HG02981 (cell line): Measurements from ENCODE around the gene ADAP1.
"Not testable (repeated sequence)": the region's sequence is repeated elsewhere in the genome, so short reads cannot be mapped to it uniquely, and the experiment has no call there.

ENCODE experiments used
- ATAC-seq: cut with Tn5 transposase; IDR thresholded peaks from one replicate; pipeline ENCODE4 v1.9.1; 2021; ENCODE audit warnings: mild to moderate bottlenecking, moderate library complexity; ENCODE audit not compliant: unreplicated experiment

Gene ADAP1

DNA sequence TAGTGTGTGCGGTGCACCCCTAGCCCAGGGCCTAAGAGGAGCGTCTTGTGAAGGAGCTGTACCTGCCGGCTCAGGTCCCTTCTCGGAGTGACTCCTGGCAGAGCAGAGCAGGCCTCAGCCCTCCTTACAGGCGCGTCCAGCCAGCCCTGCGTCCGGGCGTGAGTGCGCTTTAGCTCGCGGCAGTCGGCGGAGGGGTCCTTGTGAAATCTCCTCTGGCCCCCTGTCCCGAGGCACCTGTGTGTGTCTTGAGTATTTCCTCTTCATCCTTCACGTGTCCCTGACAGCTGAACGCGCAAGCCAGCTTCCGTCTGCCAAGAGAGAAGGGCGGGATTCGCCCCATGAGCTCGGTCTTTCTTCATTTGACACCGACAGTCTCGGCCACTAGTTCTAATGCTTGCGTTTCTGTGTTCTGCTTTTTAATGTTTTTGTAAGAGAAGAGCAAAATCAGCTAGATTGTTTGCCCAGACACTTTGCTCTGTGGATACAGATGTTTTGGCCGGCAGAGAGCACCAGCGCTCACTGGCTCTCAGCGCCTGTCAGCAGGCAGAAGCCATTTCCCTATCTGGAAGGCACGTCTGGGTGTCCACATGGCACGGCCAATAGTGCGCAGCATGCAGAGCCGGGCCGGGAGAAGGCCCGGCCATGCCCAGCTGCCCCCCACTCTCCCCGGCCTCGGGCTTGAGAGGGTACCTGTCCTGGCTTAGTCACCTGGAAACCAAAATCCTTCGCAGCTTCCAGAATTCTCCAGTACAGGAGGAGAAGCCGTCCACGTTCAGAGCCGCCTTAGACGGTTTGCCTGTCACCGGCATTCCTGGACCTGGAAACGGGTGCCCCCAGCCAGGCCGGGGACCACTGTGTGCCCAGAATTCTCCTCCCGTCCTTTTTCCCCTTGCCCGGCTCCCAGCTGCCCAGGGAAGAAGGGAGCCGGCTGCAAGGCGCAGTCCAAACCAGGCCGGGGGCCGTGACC is 71.1 kb downstream of the ADAP1 start:
- ATAC-seq, result no peak

DNA sequence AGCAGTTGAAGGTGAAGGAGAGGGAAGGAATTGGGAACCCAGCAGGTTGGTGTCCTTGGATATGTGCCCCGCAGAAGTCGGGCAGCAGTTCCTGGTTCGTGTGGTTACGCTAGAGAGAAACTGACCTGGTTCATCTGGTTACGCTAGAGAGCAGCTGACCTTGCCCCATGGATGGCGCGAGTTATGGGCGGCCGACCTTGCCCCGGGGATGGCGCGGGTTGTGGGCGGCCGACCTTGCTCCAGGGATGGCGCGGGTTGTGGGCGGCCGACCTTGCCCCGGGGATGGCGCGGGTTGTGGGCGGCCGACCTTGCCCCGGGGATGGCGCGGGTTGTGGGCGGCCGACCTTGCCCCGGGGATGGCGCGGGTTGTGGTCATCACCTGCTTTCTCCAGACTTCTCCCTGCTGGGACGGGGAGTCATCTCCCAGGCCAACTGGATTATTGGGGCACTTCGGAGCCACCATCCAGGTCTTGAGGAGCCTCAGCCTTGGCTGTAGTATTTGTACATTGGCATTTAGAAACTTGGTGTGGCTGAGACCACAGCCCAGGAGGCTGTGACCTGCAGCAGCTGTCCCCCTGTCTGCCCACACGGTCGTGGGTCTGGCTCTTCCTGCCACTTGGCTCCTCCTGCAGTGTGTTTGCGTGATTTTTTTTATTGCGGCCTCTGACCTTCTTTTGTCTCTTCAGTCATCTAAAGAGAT is 72.0 kb downstream of the ADAP1 start:
- ATAC-seq, result no peak

DNA sequence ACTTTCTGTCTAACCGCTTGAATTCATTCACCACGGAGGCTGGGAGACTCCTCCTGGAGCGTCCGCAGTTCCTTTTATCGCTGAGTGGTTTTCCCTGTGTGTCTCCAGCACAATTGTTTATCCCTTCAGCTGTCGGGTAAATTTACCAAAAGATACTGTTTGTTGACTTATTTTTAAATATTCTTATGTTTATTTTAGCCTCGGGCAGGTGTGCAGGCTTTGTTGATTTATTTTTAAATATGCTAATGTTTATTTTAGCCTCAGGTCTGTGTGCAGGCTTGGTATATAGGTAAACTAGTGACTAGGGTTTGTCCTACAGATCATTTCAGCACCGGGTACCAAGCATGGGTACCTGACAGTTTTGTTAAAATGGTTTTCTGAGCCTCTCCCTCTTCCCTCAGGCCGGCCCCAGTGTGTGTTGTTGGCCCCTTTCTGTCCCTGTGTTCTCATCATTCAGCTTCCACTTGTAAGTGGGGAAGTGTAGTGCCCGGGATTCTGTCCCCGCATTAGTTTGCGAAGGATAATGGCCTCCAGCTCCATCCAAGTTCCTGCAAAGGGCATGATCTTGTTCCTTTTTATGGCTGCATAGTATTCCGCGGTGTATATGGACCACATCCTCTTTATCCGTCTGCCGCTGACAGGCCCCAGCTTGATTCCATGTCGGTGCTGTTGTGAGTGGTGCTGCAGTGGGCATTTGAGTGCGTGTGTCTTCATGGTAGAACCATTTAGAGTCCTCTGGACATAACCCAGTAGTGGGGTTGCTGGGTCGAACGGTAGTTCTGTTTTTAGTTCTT is 72.8 kb downstream of the ADAP1 start:
- ATAC-seq, result no peak

DNA sequence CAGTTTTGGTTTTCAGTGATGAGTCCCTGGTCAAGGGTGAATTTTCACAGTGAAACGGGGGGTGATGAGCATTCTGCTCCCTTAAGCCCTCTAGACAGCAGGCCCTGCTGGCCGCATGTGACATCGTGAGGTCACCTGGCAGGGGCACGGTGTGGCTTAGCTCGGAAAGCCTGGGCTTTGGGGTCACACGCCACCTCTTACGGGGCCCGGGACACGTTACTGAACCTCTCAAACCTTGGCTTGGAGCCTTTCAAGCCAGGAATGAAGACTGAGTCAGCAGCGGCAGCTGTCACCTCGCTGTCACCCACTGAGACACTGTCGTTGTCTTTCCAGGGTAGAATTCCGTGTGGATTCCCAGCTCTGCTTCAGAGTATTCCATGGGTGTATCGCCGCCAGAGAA is 74.0 kb downstream of the ADAP1 start:
- no peak for ATAC-seq

DNA sequence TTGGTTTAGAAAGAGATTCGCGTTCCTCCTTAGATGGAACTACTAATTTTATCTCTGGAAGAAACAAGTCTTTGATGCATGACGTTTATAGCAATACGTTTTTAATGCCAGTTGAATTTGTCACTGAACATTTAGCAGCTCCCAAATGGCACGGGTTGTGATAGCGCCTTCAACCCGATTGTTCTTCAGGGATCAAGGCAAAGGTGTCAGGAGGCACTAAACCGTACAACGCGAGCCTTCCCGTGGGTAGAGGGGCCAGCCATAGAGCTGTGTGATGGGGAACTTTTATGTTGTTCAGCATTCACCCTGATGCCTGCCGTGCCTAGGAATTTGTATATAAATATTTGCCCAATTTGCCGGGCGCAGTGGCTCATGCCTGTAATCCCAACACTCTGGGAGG is 74.8 kb downstream of the ADAP1 start:
- no peak for ATAC-seq

DNA sequence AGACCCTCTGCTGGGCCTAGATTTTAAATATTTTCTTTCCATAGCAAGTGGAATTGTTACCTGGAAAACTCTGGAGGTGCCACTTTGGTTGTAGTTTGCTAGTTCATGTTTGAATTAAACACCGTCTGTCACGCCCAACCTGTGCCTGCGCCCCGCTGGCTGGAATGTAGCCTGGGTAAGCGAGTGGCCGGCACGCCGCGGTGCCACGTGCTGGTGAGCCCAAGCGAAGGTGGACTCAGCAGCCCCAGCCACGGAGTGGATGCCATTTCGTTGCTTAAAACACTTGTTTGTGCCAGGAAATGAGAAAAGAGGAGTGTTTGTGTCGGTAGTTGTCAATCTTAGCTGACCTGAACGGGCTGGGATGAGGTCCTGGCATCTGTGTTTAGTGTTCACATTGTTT is 75.4 kb downstream of the ADAP1 start:
- no peak for ATAC-seq

DNA sequence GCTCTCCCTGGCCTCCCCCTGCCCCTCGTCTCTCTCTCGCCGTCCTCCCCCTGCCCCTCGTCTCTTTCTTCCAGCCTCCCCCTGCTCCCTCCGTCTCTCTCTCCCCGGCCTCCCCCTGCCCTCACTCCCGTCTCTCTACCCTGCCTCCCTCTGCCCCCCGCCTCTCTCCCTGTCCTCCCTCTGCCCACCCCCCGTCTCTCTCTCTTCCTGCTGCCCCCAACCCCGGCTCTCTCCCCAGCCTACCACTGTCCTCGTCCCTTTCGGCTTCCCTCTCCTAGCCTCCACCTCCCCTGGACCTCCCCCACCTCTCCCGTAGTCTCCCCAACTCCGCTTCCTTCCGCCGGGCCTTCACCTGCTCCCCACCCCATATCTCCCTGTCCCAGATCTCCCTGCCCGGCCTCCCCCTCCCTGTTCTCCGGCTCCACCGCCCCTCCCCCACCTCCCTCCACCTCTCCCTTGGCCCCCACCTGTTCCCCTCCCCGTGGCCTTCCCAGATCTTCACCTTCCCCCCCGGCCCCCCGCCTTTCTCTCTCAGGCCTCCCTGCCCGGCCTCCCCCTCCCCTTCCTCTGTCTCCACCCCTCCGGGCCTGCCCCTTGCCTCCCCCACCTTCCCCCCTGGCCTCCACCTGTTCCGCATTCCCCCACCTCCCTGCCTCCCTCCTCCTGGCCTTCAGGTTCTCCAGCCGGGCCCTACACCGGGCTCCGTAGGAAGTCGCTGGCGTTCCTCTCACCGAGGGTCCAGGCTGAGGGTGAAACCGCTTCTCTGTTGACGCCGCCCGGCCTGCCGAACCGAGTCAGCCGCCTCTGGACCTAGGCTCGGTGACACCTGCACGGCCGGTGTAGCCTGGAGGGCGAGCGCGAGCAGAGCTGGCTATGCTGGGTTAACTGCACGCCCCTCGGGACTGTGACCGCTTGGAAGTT is 76.9 kb downstream of the ADAP1 start:
- ATAC-seq, result no peak

DNA sequence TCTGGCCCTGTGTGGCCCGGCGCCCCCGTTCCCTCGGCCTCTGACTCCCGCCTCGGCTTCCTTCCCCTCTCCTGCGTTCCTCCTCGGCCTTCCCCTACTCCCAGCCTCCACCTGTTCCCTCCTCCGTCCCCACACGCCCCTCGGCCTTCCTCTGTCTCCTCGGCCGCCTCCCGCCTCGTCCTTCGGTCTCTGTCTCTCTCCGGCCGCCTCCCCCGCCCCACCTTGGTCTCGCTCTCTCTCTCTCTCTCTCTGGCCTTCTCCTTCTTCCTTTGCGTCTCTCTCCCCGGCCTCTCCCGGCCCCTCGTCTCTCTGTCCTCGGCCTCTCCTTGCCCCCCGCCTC is 77.5 kb downstream of the ADAP1 start:
- ATAC-seq, result peak; percentile 19

DNA sequence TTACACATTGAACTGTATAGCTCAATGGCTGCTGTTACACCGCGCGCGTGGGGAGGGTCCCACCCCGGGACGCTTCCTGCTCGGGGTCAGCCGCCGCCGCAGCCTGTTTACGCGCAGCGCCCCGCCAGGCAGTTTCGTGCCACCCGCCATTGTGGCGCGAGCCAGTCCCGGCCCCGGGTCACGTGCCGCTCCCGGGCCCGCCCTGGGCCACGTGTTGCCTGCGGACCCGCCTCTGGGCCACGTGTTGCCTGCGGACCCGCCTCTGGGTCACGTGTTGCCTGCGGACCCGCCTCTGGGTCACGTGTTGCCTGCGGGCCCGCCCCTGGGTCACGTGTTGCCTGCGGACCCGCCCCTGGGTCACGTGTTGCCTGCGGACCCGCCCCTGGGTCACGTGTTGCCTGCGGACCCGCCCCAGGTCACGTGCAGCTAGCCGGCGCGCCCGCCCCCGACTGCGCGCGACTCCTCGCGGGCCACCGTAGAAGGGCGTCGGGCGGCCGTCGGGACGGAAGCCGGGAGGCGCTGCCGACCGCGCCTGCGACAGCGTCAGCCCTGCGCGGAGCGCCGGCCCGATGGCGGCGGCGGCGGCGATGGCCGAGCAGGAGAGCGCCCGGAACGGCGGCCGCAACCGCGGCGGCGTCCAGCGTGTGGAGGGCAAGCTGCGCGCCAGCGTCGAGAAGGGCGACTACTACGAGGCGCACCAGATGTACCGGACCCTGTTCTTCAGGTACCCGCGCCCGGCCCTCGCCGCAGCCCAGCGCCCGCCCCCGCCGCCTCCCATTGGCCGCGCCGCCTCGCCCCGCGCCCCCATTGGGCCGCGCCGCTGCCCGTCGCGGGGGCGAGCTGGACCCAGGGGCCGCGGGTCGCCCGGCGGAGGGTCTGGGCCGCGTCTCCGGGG is 78.2 kb downstream of the ADAP1 start, which contains the start of gene GET4:
Gene GET4, plus strand, starts transcription at position 478 of the 895 bp plus-strand sequence. Its CDS starts 92 bp downstream, at position 570.
- peak; percentile 72 for ATAC-seq

DNA sequence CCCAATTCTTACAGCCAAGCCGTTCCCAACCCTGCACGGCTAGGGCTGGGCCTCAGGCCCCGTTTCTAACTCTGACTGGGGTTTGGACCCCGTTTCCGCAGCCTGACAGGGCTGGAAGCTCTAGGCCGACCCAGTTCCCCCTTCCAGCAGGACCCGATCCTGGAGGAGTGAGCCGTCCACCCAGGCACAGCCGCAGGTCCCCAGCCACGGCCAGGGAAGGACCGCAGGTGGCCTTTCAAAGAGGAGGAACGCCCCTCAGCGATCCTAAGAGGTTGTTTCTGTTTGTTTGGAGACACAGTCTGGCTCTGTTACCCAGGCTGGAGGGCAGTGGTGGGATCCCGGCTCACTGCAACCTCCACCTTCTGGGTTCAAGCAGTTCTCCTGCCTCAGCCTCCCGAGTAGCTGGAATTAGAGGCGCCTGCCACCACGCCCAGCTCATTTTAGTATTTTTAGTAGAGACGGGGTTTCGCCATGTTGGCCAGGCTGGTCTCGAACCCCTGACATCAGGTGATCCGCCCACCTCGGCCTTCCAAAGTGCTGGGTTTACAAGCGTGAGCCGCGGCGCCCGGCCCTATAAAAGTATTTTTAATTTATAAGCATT is 78.9 kb downstream of the ADAP1 start:
- ATAC-seq, result no peak

DNA sequence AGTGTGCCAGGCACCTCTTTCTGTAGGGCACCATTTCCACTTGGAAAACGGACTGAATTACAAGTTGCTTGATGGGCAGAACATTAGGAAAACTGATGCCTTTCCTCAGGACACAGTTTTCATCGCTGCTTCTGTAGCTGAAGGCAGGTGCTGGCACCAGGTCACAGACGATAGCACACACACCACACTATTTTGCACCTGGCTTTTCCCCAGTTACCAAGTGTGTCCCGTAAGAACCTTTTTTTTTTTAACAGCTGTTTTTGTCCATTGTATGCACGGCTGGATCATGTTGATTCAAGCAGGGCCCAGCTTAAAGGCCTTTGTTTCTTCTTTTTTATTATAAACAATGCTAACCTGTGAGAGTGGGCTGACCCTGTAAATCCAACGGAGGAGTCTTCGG is 79.4 kb downstream of the ADAP1 start:
- no peak for ATAC-seq

DNA sequence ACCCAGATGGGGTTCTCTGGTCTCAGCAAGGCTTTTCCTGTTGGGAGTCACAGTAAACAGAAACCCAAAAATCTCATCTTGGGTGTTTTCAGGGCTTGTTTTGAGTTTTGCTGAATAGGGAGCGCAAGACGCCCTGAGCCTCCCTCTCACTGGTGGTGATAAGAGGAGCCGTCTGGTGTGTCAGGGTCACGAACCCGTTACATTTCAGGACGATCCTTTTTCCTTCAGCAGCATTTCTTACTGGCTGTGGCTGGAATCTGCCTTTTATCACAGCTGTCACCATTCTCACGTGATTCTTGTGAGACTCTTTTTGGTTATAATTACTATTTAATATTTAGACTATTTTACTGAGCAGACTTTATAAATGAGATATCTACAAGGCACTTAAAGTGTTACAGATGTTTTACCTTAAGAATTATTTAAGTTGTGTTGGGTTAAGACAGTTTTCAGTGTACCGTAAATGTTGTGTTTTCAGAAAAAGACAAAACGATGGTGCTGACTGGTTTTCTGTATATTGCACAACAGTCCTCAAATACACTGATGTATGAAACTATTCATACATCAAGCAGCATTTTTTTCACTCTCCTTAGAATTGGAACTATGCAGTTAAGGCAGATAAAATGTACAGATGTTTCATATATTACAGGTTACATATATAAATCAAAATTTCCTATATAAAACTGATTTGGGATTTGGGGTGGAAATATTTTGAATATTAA is 80.3 kb downstream of the ADAP1 start:
- no peak for ATAC-seq

DNA sequence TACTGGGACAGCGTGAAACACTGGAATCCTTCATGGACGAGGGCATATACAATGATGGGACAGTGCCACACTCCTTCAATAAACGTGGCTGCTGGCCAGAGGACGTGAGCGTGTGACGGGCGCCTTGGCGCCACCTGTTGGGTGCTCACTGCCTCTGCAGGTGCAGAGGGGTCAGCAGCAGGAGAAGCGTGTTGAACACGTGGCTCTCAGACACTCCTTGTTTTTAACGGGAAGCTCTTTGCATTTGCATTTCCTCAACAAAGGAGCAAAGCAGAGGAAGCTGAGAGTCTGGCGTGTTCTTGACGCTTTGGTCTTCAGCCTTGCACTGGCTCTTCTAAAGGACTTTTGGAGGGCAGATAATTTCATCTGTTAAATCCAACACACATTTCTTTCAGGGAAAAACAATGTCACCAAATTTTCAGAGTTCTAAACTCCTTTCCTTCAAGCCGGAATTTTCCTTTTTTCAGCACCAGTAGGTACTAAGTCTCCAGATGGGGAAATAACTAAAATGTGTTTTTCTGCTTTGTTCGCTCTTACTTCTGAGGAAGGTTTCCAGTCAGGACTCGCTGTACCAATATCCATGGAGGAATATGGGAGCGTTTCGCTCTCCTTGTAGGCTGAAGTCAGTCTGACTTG is 81.0 kb downstream of the ADAP1 start:
- no peak for ATAC-seq

DNA sequence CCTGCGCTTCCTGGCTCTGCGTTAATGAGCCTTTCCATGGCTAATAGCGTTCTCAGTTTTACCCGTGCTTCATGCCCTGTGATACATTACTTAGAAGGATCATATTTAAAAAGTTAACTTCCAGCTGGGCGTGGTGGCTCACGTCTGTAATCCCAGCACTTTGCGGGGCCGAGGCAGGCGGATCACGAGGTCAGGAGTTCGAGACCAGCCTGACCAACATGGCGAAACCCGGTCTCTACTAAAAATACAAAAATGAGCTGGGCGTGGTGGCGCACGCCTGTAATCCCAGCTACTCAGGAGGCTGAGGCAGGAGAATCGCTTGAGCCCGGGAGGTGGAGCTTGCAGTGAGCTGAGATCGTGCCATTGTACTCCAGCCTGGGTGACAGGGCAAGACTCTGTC is 81.8 kb downstream of the ADAP1 start:
- not testable (repeated sequence) for ATAC-seq

DNA sequence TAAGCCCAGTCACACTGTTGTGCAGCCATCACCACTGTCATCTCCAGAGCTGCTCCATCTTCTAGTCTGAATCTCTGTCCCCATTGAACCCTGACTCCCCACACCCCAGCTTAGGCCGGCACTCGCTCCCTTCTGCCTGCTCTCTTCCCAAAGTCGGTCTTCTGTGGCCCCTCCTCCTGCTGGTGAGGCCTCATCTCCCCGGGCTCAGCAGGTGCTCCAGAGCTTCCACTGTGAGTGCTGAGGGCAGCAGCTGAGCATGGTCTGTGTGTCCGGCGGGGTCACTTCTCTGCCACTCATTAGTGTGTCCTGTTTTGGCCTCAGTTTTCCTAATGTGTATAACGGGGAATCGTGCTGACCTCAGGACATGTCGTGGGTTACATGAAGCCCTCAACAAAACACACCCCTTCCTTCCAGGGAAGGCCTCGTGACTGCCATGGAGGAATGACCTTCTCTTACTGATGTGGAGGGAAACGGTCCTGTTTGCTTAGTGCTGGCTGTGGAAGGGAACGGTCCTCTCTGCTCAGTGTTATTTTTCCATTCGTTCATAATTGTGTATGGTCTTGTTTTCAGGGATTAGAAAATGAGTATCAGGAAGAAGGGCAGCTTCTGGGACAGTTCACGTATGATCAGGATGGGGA is 82.5 kb downstream of the ADAP1 start:
- ATAC-seq, result no peak

DNA sequence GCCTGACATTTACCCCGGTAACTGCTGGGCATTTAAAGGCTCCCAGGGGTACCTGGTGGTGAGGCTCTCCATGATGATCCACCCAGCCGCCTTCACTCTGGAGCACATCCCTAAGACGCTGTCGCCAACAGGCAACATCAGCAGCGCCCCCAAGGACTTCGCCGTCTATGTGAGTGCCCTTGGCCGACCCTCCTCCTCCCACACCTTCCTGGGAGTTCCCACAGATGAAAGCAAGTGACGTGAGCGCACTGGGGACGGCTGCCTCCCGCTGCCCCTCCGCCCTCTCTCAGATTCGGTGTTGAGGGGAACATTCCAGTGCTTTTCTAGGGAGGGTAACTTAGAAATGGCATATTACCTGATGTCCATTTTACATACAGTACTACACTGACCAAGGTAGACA is 85.1 kb downstream of the ADAP1 start:
- ATAC-seq, result no peak

DNA sequence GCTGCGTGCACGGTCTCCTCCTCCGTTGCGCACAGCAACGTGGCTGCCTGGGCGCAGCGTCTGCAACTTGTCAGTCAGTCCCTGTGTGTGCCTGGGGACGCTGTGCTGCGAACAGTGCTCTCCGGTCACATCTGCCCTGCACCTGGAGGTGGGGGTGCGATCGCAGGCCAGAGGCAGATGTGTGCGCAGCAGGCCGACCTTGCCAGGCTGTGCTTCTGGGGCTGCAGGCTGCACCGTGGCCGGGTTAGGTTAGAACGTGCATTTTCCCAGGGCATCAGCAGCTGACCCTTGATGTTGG is 86.3 kb downstream of the ADAP1 start:
- no peak for ATAC-seq
